Retinal pigment epithelial cell (primary cell): ENCODE measurements around the gene SLC25A18.

Experiments
- DNase-seq: peaks from one replicate; pipeline ENCODE4 v3.0.0-alpha.2; 2010; ENCODE audit warnings: low read depth
- H3K4me3 ChIP-seq: 2 replicates; pipeline ENCODE4 v1.5.1; 2011; ENCODE audit warnings: mild to moderate bottlenecking, low read length, control low read depth, moderate library complexity
- TF ChIP-seq, protein P1 (sequence below): conservative IDR thresholded peaks from 2 replicates; pipeline ENCODE4 v1.5.1; 2011; ENCODE audit warnings: low read depth, low read length, control low read depth, inconsistent platforms

The SLC25A18 gene

DNA sequence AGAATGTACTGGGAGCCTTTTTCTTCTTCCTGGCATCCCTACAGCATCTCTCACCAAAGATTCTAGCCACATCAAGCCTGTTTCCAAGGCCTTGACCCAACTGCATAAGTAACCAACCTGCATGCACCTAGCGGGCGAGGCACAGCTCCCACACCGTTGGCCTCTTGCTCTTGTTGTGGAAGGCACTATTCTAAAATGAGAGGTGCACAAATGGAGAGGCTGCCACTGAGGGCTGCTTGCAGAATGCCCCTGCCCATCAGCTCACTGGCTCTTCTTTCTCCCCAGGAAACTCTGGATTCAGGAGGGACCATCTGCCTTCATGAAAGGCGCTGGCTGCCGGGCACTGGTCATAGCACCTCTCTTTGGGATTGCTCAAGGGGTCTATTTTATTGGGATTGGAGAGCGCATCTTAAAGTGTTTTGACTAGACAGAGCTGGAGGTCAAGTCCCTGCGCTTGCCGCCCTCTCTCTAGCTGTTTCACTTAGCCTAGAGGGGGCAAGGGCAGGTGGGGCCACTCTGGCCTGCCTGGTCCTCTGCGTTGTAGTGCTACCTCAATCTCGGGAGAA is 26.6 kb downstream of the SLC25A18 start:
- no peak overlapping the region for H3K4me3 ChIP-seq
- TF ChIP-seq, protein P1, sequence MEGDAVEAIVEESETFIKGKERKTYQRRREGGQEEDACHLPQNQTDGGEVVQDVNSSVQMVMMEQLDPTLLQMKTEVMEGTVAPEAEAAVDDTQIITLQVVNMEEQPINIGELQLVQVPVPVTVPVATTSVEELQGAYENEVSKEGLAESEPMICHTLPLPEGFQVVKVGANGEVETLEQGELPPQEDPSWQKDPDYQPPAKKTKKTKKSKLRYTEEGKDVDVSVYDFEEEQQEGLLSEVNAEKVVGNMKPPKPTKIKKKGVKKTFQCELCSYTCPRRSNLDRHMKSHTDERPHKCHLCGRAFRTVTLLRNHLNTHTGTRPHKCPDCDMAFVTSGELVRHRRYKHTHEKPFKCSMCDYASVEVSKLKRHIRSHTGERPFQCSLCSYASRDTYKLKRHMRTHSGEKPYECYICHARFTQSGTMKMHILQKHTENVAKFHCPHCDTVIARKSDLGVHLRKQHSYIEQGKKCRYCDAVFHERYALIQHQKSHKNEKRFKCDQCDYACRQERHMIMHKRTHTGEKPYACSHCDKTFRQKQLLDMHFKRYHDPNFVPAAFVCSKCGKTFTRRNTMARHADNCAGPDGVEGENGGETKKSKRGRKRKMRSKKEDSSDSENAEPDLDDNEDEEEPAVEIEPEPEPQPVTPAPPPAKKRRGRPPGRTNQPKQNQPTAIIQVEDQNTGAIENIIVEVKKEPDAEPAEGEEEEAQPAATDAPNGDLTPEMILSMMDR: no peak
- no peak for DNase-seq

DNA sequence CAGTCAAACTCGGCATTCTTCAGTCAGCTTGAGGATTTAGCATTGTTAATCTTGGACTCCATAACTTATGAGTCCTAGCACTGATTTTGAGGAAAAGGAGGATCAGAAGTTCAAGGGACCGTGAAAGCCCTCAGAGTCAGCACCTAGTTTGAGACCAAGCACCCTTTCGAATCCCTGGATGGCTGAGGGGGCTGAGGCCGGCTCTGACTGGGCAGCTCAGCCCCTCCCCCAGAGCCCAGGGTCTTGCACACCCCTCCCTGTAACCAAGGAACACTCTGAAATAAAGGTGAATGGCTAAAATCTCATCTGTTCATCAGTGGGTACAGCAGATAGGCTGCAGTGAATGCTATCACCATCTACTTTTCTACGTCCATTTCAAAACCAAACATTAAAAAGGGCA is 27.3 kb downstream of the SLC25A18 start:
- DNase-seq: no peak
- TF ChIP-seq, protein P1: no peak
- H3K4me3 ChIP-seq: no peak overlapping the region

DNA sequence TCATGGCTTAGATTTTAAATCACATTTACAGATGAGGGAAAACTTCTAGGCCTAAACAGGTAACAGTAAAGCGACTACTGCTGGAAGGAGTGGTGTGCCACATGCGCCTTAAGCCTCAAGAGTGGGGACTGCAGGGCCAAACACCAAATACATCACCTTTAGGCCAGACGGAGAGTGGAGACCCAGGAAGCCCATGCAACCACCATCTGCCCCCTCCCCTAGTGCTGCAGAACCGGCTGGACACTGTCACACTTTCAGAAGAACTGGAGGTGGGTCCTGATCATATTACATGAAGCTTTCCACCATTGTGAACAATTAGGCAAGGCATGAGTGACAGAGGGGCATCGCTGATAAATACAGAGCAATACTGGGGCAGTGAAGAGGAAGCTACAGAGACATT is 28.9 kb downstream of the SLC25A18 start:
- TF ChIP-seq, protein P1: no peak
- DNase-seq: no peak
- H3K4me3 ChIP-seq: no peak overlapping the region

DNA sequence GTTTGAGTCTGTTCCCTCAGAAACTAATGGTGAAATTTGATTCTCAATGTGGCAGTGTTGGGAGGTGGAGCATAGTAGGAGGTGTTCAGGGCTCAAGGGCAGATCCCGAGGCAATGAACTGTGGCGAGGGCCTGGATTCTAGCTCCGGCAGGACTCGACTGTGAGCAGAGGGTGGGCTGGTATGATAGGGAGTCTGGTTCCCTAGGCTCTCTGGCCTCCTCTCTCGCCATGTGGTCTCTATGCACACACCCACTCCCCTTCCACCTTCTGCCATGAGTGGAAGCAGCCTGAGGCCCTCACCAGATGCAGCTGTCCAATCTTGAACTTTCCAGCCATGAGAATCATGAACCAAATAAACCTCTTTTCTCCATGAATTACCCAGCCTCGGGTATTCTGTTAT is 32.9 kb downstream of the SLC25A18 start:
- TF ChIP-seq, protein P1: no peak
- H3K4me3 ChIP-seq: no peak overlapping the region
- DNase-seq: no peak

DNA sequence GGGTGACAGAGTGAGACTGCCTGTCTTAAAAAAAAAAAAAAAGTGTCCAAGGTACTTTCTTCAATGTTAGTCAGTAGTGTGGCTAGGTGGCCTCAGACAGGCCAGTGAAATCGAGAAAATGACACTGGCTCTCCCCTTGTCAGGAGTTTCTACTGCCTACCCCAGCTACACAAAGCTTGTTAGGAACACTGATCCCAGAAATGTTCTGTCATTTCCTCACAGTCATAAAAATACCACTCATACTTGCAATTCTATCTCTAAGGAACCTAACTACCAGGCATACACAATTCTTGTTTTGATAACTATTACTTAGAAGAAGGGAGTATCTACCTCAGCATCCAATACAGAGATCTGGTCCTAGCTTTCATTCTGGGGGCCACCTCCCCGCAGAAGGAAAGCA is 33.9 kb downstream of the SLC25A18 start:
- DNase-seq: no peak
- H3K4me3 ChIP-seq: no peak overlapping the region
- TF ChIP-seq, protein P1: no peak

DNA sequence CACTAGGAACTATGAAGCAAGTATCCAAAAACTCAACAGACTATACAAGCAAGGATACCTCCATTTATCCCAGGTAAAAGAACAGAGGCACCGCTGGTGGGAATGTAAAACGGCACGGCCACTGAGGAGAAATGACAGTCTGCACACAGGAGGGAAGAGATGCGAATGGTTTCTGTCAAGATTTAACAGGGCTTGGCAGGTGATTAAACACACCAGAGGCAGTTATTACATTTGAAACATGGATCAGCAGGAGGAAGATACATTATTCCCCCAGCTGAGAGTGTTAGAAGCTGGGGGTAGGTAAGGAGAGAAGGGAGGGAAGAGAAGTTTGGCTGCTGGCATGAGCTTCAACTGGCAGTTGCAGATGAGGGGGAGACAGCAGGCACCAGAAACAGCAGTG is 35.0 kb downstream of the SLC25A18 start:
- TF ChIP-seq, protein P1: no peak
- no peak for DNase-seq
- no peak overlapping the region for H3K4me3 ChIP-seq

DNA sequence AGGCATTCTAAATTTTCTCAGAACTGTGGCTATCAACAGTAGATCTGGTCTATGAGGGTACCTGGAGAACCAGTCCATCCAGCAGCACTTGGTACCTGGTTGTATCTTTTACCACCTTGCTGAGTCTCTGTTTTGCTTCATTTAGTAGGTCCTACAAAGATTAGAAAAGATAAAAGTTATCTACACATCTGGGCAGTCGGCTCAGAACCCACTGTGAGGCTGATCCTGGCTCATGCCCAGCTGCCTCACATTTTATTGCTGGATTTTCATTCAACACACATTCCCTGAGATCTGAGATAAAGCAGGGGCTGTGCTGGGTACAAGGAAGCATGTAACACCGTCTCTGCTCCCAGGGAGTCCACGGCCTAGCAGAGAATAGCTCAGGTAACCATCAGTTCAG is 37.7 kb downstream of the SLC25A18 start:
- TF ChIP-seq, protein P1: no peak
- no peak overlapping the region for H3K4me3 ChIP-seq
- DNase-seq: no peak
